Heart left ventricle (tissue), 16 donors: ENCODE measurements around the gene MOCS2. TPM values are rescaled to one million over a fixed set of nuclear protein-coding genes. Genes with fewer than 3 reads are reported as not detected.

ENCODE experiments used
- ATAC-seq, 4 donors: fragments of 200-7000 bp; cut with Tn5 transposase; one replicate each; pipeline ENCODE4 v1.9.1; 2020 to 2022; ENCODE audit warnings: moderate library complexity in 4 of 4, mild to moderate bottlenecking in 3 of 4, moderate number of reproducible peaks in 1 of 4
- DNase-seq, 5 donors: peaks; one replicate each; pipeline ENCODE4 v3.0.0-alpha.2; 2020
- H3K27ac ChIP-seq, 12 donors: fragments of 200-600 bp; sonication (generic) in 4 of 12; one replicate each; pipeline versions ENCODE4 v1.5.0 to v1.8.0; 2016 to 2022; ENCODE audit warnings: mild to moderate bottlenecking in 2 of 12
- H3K27me3 ChIP-seq, 9 donors: fragments of 200-600 bp; sonication (generic) in 2 of 9; one replicate each; pipeline versions ENCODE4 v1.5.1 to v1.8.0; 2016 to 2022; ENCODE audit warnings: mild to moderate bottlenecking in 3 of 9
- H3K36me3 ChIP-seq, 9 donors: fragments of 200-600 bp; sonication (generic) in 2 of 9; one replicate each; pipeline versions ENCODE4 v1.5.0 to v1.8.0; 2018 to 2022; ENCODE audit warnings: mild to moderate bottlenecking in 2 of 9
- H3K4me1 ChIP-seq, 12 donors: fragments of 200-600 bp; sonication (generic) in 4 of 12; one replicate each; pipeline versions ENCODE4 v1.5.0 to v1.8.0; 2016 to 2022; ENCODE audit warnings: mild to moderate bottlenecking in 3 of 12
- H3K4me3 ChIP-seq, 12 donors: fragments of 200-600 bp; sonication (generic) in 4 of 12; one replicate each; pipeline versions ENCODE4 v1.5.0 to v1.8.0; 2017 to 2022; ENCODE audit warnings: mild to moderate bottlenecking in 9 of 12, moderate library complexity in 4 of 12
- H3K9me3 ChIP-seq, 12 donors: fragments of 200-600 bp; sonication (generic) in 4 of 12; one replicate each; pipeline versions ENCODE4 v1.5.0 to v1.8.0; 2016 to 2022; ENCODE audit warnings: mild to moderate bottlenecking in 1 of 12
- POLR2A ChIP-seq, 2 donors: fragments of 450-650 bp; IDR thresholded peaks; one replicate each; pipeline ENCODE4 v1.6.1; 2017; ENCODE audit warnings: antibody characterized with exemption in 2 of 2, mild to moderate bottlenecking in 2 of 2, moderate library complexity in 2 of 2
- WGBS, 4 donors: extraction: QIAGEN DNeasy Blood & Tissue Kit in 2 of 4; methylation state at CpG; one replicate each; pipeline versions ENCODE4 v1.1.5 to v1.1.7; 2013 to 2018; 5-methylcytosine and 5-hydroxymethylcytosine counted together
- intact Hi-C, 10 donors: fragments of 100-400 bp; cut with DNase I; formaldehyde crosslinking; loops; one replicate each; pipeline versions ENCODE4 v1.11.1 to v1.14.2; 2022
- polyA plus RNA-seq, 2 donors: library from polyadenylated mRNA; stranded (reverse); fragments of 200-250 nt; gene quantifications; one replicate each; pipeline ENCODE4 v1.2.3, GENCODE V29; 2013
- total RNA-seq, 9 donors: library from RNA; depleted of rRNA in 2 of 9; stranded (reverse); fragments of >200 nt in 2 of 9; fragmentation: NEBNext Ultra II Directional in 3 of 9; extraction: Animal tissue kit (Norgen Biotek cat#: 25700) in 3 of 9; gene quantifications; one replicate each; pipeline versions ENCODE4 v1.1.0 to v1.2.4, GENCODE V29; 2016 to 2023
- TF ChIP-seq, protein P1 (sequence below), 12 donors: fragments of 200-600 bp; sonication (generic) in 4 of 12; IDR thresholded peaks; one replicate each; pipeline versions ENCODE4 v1.5.0 to v1.8.0; 2018 to 2022; ENCODE audit warnings: antibody characterized with exemption in 12 of 12, mild to moderate bottlenecking in 5 of 12
- donor health status: ischemic (EF 13 %, LVEDD 7.1; RV severe dilation, severe dysfunction).
- donor health status: healthy with polysubstance abuse.
- donor health status: DM: no; HTN: yes; CAD: no.
- donor health status: DM: no; HTN: no; CAD: no.
- donor health status: ischemic (EF 25% LVEDD 6.9; RV normal size, moderate dysfunction).
- donor health status: ischemic (EF 25% LVEDD 5.7; RV mildly dilated, moderate dysfunction).
- donor health status: healthy.
- donor health status: DM: yes; HTN: yes; CAD: no.
- donor health status: ischemic (EF 35%, LVEDD 5.7; RV mildly dilated, moderate dysfunction).
- donor health status: nonischemic (EF 11% LVEDD 7.7; RV severe dilation, severe dysfunction).
- donor health status: DM: yes; HTN: yes; CAD: no.
- donor health status: PGD.
- donor health status: ischemic (EF 29% LVEDD 5.4; RV normal size, mild dysfunction).
- donor health status: nonischemic (EF 23%, LVEDD 6.1; RV moderate dilation, normal function).

Gene MOCS2
- total and polyA plus RNA-seq, 11 donors, result 59.5 to 153 (median 75.2) TPM

DNA sequence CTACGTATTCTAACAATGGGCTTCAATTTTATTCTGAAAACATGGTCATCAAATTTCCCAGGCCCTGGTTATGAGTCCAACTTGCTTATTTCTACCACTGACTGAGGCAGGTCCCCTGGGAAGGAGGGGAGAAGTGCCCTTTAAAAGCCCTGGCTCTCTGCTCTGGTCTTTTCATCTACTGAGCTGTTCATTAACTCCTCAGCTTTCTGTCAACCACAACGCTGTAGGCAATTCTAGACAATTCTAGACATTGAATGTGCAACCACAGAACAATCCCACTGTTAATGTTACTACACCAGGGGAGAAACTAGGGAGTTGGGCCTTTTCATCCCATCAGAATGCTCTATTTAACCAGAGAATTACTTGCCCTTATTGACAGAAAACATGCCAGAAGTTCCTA lies 10.0 kb downstream of the MOCS2 start:
- H3K36me3 ChIP-seq, result peaks cover 0 to 91% (median 78%) of the 10 kb centered on the region in 9 donors
- H3K4me3 ChIP-seq, result no peak overlapping the region
- TF ChIP-seq, protein P1, sequence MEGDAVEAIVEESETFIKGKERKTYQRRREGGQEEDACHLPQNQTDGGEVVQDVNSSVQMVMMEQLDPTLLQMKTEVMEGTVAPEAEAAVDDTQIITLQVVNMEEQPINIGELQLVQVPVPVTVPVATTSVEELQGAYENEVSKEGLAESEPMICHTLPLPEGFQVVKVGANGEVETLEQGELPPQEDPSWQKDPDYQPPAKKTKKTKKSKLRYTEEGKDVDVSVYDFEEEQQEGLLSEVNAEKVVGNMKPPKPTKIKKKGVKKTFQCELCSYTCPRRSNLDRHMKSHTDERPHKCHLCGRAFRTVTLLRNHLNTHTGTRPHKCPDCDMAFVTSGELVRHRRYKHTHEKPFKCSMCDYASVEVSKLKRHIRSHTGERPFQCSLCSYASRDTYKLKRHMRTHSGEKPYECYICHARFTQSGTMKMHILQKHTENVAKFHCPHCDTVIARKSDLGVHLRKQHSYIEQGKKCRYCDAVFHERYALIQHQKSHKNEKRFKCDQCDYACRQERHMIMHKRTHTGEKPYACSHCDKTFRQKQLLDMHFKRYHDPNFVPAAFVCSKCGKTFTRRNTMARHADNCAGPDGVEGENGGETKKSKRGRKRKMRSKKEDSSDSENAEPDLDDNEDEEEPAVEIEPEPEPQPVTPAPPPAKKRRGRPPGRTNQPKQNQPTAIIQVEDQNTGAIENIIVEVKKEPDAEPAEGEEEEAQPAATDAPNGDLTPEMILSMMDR (IDR thresholded peaks at IDR 0.05), result no peak
- TF ChIP-seq POLR2A (IDR thresholded peaks at IDR 0.05), result no peak
- no peak overlapping the region for H3K27ac ChIP-seq
- intact Hi-C loops, result loop anchor here in 3 of 10 donors (2.0 to 10.0 kb wide), 3 partner anchors 149 to 435 kb away; partner anchors contain the start of genes ITGA1 (in 1 of the 3) and PELO (in 1 of the 3)
- H3K4me1 ChIP-seq, result no peaks in the 10 kb centered on the region
- no peak for DNase-seq
- no peak for ATAC-seq
- H3K9me3 ChIP-seq, result no peaks in the 10 kb centered on the region
- H3K27me3 ChIP-seq, result no peaks in the 10 kb centered on the region
- WGBS, 4 donors, result 58 to 86% (median 80%) methylated on average over 2 of the region's 2 CpGs

DNA sequence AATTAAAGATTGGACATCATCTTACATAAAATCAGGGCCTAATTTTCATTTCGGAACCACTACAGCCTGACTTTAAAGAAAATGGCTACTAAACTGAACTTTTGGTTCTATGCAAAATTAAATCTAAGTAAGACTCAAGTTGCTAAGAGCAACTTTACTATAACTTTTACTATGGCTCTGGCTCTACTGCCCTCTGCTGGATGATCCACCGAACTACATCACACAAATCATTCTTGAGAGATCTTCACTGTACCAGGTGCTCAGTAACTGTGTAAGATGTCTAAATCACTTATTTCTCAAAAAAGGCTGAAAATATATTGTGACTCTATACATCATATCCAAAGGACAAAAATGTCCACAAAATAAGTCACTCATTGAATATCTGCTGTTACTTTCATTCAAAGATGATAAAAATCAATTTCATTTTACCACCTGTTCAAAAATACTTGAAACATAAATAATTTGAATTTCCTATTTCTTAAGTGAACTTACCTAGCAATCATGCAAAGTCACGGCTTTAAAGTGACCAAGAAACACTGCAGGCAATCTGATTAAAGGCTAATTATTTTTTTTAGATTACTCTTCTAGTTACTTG lies 13.5 kb downstream of the MOCS2 start:
- H3K27me3 ChIP-seq, result no peaks in the 10 kb centered on the region
- ATAC-seq, result peak; percentile 51 to 81 (median 76)
- peaks cover 0 to 8% (median 2%) of the 10 kb centered on the region in 12 donors for H3K4me1 ChIP-seq
- H3K36me3 ChIP-seq, result peaks cover 0 to 56% (median 43%) of the 10 kb centered on the region in 9 donors
- no peak overlapping the region for H3K4me3 ChIP-seq
- no peaks in the 10 kb centered on the region for H3K9me3 ChIP-seq
- H3K27ac ChIP-seq, result no peak overlapping the region
- 8 to 16% (median 9%) methylated on average over 3 of the region's 3 CpGs for WGBS, 4 donors
- intact Hi-C loops, result loop anchor here in 9 of 10 donors (1.0 to 10.0 kb wide), 6 partner anchors 145 to 431 kb away; partner anchors contain the start of genes ITGA1 (in 1 of the 9) and PELO (in 1 of the 9)
- TF ChIP-seq, protein P1 (IDR thresholded peaks at IDR 0.05), result peak; percentile 82 to 97 (median 88)
- TF ChIP-seq POLR2A (IDR thresholded peaks at IDR 0.05), result no peak
- peak in 4 of 5 donors; percentile 28 to 49 (median 39) for DNase-seq

DNA sequence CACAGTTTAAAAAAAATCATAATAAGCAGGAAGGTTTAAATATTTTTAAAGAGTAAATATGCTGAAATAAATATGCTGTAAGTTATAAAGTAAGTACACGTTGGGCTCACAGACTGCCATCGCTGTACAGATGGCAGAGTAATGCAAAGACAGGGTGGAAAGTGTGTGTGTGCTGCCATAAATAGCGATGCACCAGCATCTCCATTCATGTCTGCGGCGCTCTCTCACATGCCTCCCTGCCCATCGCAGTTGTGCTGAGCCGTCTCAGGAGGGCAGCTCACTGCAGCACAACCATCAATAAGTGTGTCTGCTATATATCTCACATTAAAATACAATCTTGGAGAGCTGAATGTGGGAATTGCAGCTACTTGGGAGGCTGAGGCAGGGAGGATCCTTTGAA lies 14.3 kb downstream of the MOCS2 start:
- DNase-seq (no peak), ATAC-seq (peak in 3 of 4 donors; percentile 57 to 78 (median 66))
- peaks cover 0 to 12% (median 3%) of the 10 kb centered on the region in 12 donors for H3K4me1 ChIP-seq
- H3K4me3 ChIP-seq, result no peak overlapping the region
- no peaks in the 10 kb centered on the region for H3K9me3 ChIP-seq
- H3K27me3 ChIP-seq, result no peaks in the 10 kb centered on the region
- H3K27ac ChIP-seq, result no peak overlapping the region
- intact Hi-C loops, result loop anchor here in 2 of 10 donors (10.0 kb wide), 2 partner anchors 310 to 430 kb away; partner anchors contain the start of genes ITGA1 (in 1 of the 2) and PELO (in 1 of the 2)
- peaks cover 0 to 47% (median 35%) of the 10 kb centered on the region in 9 donors for H3K36me3 ChIP-seq
- WGBS, 4 donors, result 54 to 65% (median 59%) methylated on average over 7 of the region's 7 CpGs
- TF ChIP-seq, protein P1 (IDR thresholded peaks at IDR 0.05), result no peak
- TF ChIP-seq POLR2A (IDR thresholded peaks at IDR 0.05), result no peak

DNA sequence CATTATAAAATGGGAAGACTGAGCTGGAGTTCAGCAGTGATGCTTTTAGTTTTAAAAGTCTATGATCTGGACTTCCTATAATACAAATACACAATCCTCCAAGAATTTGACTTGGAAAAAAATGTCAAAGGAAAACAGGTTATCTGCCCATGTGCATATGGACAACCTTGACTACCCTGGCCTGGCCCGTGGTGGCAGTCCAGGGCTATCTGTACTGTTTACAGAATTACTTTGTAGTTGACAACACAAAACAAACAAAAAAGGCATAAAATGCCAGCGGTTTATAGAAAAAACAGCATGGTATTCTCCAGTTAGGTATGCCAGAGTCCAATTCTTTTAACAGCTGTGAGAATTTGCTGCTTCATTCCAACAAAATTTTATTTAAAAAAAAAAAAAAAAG lies 17.3 kb downstream of the MOCS2 start:
- Histone ChIP-seq H3K27me3 (no peaks in the 10 kb centered on the region), H3K4me1 (peaks cover 0 to 14% (median 3%) of the 10 kb centered on the region in 12 donors), H3K36me3 (peaks cover 0 to 19% (median 5%) of the 10 kb centered on the region in 9 donors), H3K9me3 (no peaks in the 10 kb centered on the region), H3K27ac (no peak overlapping the region), H3K4me3 (no peak overlapping the region)
- TF ChIP-seq POLR2A (IDR thresholded peaks at IDR 0.05), result no peak
- TF ChIP-seq, protein P1 (IDR thresholded peaks at IDR 0.05), result no peak
- intact Hi-C loops, result loop anchor here in 2 of 10 donors (5.0 to 10.0 kb wide), 3 partner anchors 130 to 427 kb away; partner anchors contain the start of genes ITGA1 (in 1 of the 2) and PELO (in 1 of the 2)
- DNase-seq (no peak), ATAC-seq (no peak)
- WGBS, 4 donors, result 69 to 84% (median 73%) methylated on average over 2 of the region's 2 CpGs
